Inflammatory macrophage treated with lipopolysaccharide for 4 hours (primary cell): ENCODE results near the gene KHDC4.

Source experiments
- DNase-seq: peaks from one replicate; pipeline ENCODE4 v3.0.0-alpha.2; 2020

KHDC4 gene

GRCh38 chr1:155968670-155969069 is 34.5 kb upstream of the KHDC4 start:
- no peak for DNase-seq

GRCh38 chr1:155968051-155968400 is 33.8 kb upstream of the KHDC4 start:
- no peak for DNase-seq

GRCh38 chr1:155967341-155968050 is 33.3 kb upstream of the KHDC4 start:
- no peak for DNase-seq

GRCh38 chr1:155966750-155967149 is 32.5 kb upstream of the KHDC4 start:
- no peak for DNase-seq

GRCh38 chr1:155966135-155966534 is 31.9 kb upstream of the KHDC4 start:
- no peak for DNase-seq

GRCh38 chr1:155964193-155964592 is 30.0 kb upstream of the KHDC4 start:
- DNase-seq: no peak

GRCh38 chr1:155962599-155963211 is 28.5 kb upstream of the KHDC4 start:
- no peak for DNase-seq

GRCh38 chr1:155961937-155962336 is 27.7 kb upstream of the KHDC4 start:
- DNase-seq: peak; percentile 68

- no peak for DNase-seq
Measured at GRCh38 chr1:155960081-155960745, 26.0 kb upstream of the KHDC4 start.

- no peak for DNase-seq
Measured at GRCh38 chr1:155957411-155957915, 23.2 kb upstream of the KHDC4 start.

GRCh38 chr1:155954645-155955044 is 20.4 kb upstream of the KHDC4 start:
- DNase-seq: no peak

- DNase-seq: no peak
Measured at GRCh38 chr1:155952505-155952890, 18.3 kb upstream of the KHDC4 start.

GRCh38 chr1:155951753-155952504 is 17.7 kb upstream of the KHDC4 start:
- DNase-seq: no peak

- DNase-seq: no peak
Measured at GRCh38 chr1:155950829-155951228, 16.6 kb upstream of the KHDC4 start.

GRCh38 chr1:155947741-155948140 is 13.5 kb upstream of the KHDC4 start:
- no peak for DNase-seq

GRCh38 chr1:155947292-155947691 is 13.1 kb upstream of the KHDC4 start:
- DNase-seq: no peak

- no peak for DNase-seq
Measured at GRCh38 chr1:155946633-155947219, 12.5 kb upstream of the KHDC4 start.

GRCh38 chr1:155944444-155944799 is 10.2 kb upstream of the KHDC4 start:
- DNase-seq: peak; percentile 31

- DNase-seq: no peak
Measured at GRCh38 chr1:155942578-155943141, 8.4 kb upstream of the KHDC4 start.

- no peak for DNase-seq
Measured at GRCh38 chr1:155941845-155942531, 7.8 kb upstream of the KHDC4 start.

- DNase-seq: peak; percentile 31
Measured at GRCh38 chr1:155940993-155941844, 7.0 kb upstream of the KHDC4 start, which contains the start of gene RXFP4. RXFP4 (plus strand) TSS chr1:155941638; CDS start chr1:155941710, 72 bp downstream.
